ENCODE results near the gene CHCHD3.

DNA sequence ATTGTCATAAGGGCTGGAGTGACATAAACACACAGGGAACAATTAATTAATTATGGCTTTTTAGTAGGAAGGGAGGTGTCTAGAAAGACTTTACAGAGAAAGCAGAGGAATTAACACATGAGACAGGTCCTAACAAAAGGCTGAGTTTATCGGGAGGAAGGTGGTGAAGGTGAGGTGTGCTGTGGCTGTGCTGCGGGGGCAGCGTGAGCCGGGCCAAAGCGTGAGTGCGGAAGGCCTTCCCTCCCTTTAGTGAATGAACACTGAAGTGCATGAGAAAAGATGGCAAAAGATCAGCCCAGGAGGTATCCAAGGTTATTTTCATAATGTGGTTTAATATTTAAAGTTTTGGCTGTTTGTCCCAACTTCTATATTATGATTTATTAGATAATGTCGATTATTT lies 262.2 kb downstream of the CHCHD3 start:
- no peak for TF ChIP-seq POLR2A (IDR thresholded peaks at IDR 0.05)
- TF ChIP-seq, protein P1, sequence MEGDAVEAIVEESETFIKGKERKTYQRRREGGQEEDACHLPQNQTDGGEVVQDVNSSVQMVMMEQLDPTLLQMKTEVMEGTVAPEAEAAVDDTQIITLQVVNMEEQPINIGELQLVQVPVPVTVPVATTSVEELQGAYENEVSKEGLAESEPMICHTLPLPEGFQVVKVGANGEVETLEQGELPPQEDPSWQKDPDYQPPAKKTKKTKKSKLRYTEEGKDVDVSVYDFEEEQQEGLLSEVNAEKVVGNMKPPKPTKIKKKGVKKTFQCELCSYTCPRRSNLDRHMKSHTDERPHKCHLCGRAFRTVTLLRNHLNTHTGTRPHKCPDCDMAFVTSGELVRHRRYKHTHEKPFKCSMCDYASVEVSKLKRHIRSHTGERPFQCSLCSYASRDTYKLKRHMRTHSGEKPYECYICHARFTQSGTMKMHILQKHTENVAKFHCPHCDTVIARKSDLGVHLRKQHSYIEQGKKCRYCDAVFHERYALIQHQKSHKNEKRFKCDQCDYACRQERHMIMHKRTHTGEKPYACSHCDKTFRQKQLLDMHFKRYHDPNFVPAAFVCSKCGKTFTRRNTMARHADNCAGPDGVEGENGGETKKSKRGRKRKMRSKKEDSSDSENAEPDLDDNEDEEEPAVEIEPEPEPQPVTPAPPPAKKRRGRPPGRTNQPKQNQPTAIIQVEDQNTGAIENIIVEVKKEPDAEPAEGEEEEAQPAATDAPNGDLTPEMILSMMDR (IDR thresholded peaks at IDR 0.05), result no peak
- TF ChIP-seq POLR2AphosphoS5 (IDR thresholded peaks at IDR 0.05; ENCODE audit: insufficient read depth in 1 of 2, low read depth in 1 of 2), result no peak

Measured in vagina (tissue), 2 donors.